Stimulated activated CD4-positive, alpha-beta T cell treated with anti-CD3 and anti-CD28 coated beads, TNF-alpha, amount 100 ng/mL, for 24 hours (primary cell): ENCODE measurements around the gene CMSS1.

Experiments
- DNase-seq, 3 experiments: peaks; one replicate each; pipeline ENCODE4 v3.0.0-alpha.2; 2020; ENCODE audit warnings: low read depth in 3 of 3

Gene CMSS1

DNA sequence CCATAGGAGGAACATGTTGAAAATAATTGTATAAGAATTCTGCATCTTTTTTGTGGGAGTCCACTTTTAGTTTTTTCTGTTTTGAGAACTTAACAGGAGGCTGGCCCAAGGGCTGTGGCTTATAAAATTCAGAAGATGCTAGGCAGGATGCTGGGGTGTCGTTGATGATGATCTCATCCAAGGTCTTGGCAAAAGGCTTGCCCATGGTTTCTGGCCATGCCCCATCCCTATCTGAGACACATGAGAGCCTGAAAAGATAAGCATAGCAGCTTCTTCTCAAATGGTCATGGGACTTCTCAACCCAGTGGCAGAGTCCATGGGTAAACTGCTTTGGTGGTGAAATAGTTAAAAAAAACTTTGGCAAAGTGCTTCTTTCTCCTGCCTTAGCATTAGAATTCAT is 35.2 kb downstream of the CMSS1 start:
- no peak for DNase-seq

- DNase-seq = no peak
Observed at GRCh38 chr3:99854756-99855298, 37.2 kb downstream of the CMSS1 start.

- no peak for DNase-seq
Observed at GRCh38 chr3:99855900-99856299, 38.2 kb downstream of the CMSS1 start.

DNA sequence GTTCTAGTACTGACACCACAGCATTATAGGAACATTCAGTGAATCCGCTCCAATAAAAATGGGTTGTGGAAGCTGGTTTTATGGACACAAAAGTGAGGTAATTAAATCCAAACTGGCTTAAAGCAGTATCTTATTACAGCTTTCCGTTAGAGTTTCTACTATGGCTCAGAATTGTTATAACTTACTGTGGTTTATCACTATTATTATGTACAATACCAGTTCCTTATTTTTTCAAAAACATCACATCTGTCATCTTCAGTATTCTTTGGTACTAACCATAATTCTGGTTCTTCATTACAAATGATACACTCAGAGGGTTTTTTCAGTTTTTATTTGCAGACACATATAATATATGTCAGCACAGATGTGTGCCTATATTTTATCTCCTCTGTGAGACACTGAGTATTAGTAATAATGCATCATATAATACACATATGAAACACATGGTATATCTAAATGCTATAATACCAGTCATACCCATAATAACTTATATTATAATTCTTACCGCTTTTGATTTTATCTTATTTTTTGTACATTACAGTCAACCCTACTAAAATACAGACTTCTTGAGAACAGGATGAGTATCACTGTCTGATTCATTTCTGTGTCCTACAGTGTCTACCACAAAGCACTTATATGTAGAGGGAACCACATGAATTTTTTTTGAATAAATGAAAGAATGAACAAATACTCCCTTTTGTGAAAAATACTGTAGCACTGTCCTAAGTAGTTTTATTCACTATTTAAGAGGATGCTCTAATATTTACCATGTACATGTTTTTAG is 39.0 kb downstream of the CMSS1 start:
- DNase-seq = no peak

GRCh38 chr3:99857278-99857677 is 39.6 kb downstream of the CMSS1 start:
- no peak for DNase-seq

DNA sequence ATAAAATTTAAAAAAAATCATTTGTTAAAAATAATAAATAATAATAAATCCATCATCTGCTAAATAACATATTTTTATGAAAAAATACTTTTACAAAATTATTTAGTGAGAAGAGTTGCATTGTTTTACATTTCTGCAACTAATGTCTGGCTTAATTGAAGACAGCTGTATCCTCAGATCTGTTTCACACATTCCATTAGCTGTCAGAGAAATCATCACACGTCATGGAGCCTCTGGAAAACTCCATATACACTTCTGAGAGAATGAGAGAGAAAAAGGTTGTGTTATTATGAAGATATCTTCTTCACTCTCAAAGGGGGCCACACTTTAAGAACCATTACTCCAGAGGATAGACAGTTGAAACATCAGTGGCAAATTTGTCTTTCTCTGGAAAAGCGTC is 40.8 kb downstream of the CMSS1 start:
- no peak for DNase-seq

DNA sequence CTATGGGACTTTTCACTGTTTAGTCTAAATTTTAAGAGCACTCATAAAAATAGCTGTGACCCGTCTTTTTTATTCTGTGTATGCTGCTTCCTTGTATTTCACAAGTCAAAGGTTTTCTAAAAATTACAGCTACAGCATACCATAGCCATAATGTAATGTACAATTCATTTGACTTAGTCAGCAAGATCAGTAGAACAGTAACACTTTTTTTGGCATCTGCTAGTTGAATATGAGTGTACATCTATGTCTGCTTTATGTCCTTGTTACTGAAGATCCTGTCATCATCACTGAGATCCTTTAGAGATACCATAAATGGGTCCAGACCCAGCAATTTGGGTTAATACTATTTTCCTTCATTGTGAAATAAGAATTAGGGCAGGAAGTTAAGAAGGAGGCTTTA is 42.2 kb downstream of the CMSS1 start:
- no peak for DNase-seq

DNA sequence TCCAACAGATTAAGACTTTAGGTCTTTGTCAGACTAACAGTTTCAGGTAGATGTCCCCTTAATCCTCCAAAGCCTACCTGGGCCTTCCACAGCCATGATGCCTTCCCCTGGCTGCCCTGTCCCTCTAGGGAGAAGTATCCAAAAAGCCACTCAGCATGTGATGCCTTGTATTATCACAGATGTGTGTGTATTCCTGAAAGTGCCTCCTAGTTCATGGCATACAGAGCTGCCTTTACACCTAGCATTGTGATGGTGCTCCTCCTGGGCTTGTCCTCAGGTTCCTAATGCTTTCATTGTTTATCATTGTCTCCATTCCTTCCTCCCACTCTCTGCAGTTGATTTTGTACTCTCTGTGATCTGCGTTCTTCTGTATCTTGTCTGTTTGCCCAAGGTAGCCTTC is 43.6 kb downstream of the CMSS1 start:
- no peak for DNase-seq

DNA sequence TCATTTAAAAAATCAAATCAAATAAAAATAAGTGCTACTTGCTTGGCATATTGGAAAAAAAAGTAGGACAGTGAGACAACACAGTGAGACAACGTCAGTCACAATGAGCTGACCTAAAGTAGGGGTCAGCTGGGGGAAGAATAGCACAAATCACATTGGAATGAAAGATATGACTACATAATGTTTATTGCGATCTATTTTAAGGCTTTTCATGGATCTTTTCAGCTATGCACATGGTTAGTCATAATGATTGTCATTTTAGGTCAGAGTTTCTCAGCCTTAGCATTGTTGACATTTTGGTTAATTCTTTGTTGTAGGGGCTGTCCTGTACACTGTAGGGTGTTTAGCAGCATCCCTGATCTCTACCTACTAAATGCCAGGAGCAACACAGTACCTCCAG is 44.5 kb downstream of the CMSS1 start:
- DNase-seq = no peak

GRCh38 chr3:99863002-99863401 is 45.3 kb downstream of the CMSS1 start:
- DNase-seq = no peak

DNA sequence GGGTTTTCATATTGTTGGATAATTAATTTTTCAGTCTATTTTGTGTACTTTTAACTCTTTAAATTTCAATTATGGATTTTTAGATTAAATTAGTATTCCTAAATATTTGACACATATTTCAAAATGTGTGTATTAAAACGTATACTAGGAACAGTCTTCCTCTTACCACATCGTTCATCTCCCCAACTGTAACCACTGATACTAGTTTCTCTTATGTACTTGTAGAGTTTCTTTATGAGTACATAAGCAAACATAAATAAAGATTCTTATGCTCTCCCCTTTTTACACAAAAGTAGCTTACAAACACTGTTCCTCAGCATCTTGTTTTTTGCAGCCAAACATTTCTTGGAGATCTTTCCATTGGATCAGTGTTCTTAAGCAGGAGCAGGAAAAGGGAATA is 45.9 kb downstream of the CMSS1 start:
- DNase-seq = no peak

GRCh38 chr3:99864289-99864688 is 46.6 kb downstream of the CMSS1 start:
- no peak for DNase-seq

- no peak for DNase-seq
Observed at GRCh38 chr3:99865321-99865720, 47.7 kb downstream of the CMSS1 start.

DNA sequence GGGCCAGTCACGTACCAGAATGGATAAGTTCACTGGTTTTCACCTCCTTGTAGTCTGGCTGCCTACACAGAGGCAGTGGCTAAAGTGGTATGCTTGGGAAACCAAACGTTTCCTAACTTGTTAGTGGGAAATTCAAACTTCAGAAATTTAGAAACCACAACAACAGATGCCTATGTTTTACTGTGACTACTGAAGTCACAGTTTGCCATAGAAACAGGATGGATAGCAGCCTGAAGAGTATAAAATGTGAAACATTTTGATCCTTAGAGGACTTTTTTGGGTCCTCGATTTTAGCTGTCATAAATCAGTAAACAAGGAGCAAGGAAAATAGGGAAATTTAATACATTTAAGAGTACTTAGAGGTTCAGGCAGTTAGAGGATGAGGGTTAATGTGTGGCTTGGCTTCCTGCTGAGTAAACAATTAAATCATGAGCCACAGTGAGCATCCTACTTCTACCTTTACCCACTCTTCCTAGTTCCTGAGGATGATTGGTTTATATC is 48.6 kb downstream of the CMSS1 start:
- DNase-seq = no peak

- DNase-seq = no peak
Observed at GRCh38 chr3:99867594-99868310, 50.1 kb downstream of the CMSS1 start.

- DNase-seq = no peak
Observed at GRCh38 chr3:99868311-99868646, 50.6 kb downstream of the CMSS1 start.

- DNase-seq = no peak
Observed at GRCh38 chr3:99869621-99870020, 52.0 kb downstream of the CMSS1 start.

DNA sequence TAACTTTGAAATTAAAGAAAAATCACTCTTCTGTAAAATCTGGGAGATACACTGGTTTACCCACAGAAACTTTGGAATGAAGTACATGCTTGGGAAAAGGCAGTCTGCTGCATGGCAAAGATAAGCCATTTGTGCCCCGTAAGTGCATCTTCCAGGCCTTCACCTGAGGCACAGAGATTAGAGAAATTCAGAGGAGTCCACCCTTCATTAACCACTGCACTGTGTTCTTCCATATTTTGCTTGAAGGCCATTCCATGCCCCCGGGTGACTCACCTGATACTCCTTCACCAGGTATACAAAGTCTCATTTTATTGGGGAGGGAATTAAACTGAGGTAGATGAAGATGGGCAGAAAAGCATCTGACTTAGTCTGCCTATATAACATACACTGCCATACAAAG is 53.0 kb downstream of the CMSS1 start:
- DNase-seq = no peak

- no peak for DNase-seq
Observed at GRCh38 chr3:99871231-99872045, 53.8 kb downstream of the CMSS1 start.

DNA sequence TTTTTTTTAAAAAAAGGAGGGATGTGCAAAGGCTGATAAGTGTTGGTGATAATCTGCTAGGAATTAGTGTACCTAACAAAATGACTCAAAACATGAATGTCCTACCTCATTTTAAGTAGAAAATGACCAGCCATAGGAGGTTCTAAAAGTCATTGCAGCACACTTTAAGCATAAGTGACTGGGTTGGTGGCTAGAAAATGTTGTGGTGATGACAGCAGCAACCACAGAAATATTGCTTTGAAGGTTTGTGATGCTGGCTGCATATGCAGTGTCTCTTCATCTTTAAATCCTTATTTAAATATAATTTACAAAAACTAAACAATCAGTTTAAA is 55.2 kb downstream of the CMSS1 start:
- no peak for DNase-seq

DNA sequence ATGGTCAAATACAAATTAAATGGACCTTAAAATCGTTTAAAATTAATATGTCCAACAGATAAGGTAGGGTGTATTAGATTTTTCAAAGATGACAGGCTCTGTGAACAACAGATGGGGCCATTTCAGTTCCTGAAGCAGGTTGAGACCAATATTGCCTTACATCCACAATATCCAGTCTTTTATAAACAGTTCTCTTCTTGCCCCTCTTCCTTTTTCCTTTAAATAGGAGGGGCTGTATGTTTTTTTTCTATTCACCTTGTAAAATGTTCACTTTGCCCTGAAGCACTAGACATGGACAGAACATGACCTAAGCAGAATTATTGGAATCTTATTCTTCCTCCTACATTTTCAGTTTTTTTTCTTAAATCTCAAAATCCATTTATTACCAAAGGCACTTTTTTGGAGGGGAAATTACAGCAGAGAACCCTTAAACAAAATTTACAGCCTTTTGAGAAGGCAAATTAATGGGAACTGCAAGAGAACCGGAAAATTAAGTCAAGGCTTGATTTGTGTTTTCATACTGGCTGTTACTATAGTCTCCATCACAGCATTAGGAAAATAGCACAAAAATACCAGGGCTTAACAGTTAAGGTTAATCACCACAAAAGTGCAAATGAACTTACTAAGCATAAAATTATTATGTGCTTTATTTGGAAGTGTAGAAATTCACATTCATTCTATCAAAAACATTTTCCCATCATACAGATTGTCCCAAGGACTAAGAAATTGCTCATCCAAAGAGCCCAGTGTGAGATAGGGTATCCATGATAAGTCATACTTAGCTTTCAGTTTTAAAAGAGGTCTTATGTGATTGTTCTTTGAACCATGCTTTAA is 55.8 kb downstream of the CMSS1 start:
- DNase-seq = no peak
